Panc1 (cell line): Measurements from ENCODE around the gene NOL3.

ENCODE experiments used
- POLR2AphosphoS5 ChIP-seq: IDR thresholded peaks from 2 replicates; pipeline ENCODE4 v1.6.1; 2012; ENCODE audit warnings: mild to moderate bottlenecking, low read depth, low read length, moderate library complexity
- TF ChIP-seq, protein P1 (sequence below): fragments of 450-650 bp; IDR thresholded peaks from 2 replicates; pipeline ENCODE4 v1.5.1; 2017; ENCODE audit warnings: mild to moderate bottlenecking
- TF ChIP-seq, protein P2 (sequence below), 2 experiments: IDR thresholded peaks; 2 replicates each; pipeline ENCODE4 v1.6.1; 2011 to 2012; ENCODE audit warnings: low read depth in 2 of 2, control low read depth in 1 of 2, low read length in 1 of 2, mild to moderate bottlenecking in 1 of 2, moderate library complexity in 1 of 2; ENCODE audit not compliant: insufficient read depth in 1 of 2

DNA sequence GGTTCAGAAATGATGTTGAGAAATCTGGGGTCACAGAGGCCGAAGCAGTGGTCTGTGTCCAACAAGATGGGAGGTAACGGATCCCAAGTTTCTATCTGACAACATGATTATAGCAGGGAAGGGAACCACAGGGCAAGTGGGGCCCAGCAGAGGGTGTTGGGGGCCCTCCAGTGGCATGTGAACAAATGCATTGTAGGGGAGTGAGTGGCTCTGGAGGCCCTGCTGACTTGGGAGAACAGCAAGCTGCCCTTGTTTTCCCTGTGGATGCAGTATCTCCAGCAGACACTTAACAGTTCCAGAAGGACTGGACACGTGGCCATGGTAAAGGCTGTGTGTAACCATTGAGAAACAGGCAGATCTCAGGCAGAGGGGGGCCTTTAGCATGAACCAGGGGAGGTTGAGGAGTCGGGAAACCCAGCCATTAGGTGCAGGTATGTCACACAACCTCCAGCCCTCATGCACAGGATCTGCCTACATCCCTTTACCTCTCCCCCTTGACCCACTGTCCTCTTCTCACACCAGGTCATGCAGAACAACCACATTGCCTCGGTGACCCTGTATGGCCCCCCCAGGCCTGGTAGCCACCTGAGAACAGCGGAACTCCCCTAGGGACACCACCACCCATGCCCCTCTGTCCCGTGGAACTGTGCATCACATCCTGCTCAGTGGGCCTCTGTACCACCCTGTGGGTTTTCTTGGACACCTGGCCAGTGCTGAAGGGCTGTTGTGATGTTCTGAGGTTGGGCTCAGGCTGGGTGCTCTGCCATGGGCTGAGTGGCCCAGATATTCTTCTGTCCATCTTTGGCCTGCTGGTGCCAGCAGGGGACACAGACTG, 23.6 kb upstream of the NOL3 start:
- TF ChIP-seq, protein P1, sequence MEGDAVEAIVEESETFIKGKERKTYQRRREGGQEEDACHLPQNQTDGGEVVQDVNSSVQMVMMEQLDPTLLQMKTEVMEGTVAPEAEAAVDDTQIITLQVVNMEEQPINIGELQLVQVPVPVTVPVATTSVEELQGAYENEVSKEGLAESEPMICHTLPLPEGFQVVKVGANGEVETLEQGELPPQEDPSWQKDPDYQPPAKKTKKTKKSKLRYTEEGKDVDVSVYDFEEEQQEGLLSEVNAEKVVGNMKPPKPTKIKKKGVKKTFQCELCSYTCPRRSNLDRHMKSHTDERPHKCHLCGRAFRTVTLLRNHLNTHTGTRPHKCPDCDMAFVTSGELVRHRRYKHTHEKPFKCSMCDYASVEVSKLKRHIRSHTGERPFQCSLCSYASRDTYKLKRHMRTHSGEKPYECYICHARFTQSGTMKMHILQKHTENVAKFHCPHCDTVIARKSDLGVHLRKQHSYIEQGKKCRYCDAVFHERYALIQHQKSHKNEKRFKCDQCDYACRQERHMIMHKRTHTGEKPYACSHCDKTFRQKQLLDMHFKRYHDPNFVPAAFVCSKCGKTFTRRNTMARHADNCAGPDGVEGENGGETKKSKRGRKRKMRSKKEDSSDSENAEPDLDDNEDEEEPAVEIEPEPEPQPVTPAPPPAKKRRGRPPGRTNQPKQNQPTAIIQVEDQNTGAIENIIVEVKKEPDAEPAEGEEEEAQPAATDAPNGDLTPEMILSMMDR, result no peak; the same call in 1 of the 2 replicates
- TF ChIP-seq, protein P2, sequence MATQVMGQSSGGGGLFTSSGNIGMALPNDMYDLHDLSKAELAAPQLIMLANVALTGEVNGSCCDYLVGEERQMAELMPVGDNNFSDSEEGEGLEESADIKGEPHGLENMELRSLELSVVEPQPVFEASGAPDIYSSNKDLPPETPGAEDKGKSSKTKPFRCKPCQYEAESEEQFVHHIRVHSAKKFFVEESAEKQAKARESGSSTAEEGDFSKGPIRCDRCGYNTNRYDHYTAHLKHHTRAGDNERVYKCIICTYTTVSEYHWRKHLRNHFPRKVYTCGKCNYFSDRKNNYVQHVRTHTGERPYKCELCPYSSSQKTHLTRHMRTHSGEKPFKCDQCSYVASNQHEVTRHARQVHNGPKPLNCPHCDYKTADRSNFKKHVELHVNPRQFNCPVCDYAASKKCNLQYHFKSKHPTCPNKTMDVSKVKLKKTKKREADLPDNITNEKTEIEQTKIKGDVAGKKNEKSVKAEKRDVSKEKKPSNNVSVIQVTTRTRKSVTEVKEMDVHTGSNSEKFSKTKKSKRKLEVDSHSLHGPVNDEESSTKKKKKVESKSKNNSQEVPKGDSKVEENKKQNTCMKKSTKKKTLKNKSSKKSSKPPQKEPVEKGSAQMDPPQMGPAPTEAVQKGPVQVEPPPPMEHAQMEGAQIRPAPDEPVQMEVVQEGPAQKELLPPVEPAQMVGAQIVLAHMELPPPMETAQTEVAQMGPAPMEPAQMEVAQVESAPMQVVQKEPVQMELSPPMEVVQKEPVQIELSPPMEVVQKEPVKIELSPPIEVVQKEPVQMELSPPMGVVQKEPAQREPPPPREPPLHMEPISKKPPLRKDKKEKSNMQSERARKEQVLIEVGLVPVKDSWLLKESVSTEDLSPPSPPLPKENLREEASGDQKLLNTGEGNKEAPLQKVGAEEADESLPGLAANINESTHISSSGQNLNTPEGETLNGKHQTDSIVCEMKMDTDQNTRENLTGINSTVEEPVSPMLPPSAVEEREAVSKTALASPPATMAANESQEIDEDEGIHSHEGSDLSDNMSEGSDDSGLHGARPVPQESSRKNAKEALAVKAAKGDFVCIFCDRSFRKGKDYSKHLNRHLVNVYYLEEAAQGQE (IDR thresholded peaks at IDR 0.05; ENCODE audit: insufficient read depth in 1 of 2, low read depth in 2 of 2, low read length in 1 of 2), result no peak
- TF ChIP-seq POLR2AphosphoS5, result no peak
